LNCaP clone FGC (cell line): ENCODE results near the gene SCN4B.

Experiments
- DNase-seq: peaks from one replicate; pipeline ENCODE4 v3.0.0-alpha.2; 2011; ENCODE audit warnings: low read depth
- H3K4me3 ChIP-seq: 2 replicates; pipeline ENCODE4 v1.5.1; 2011; ENCODE audit warnings: mild to moderate bottlenecking, low read depth, low read length, control low read depth
- TF ChIP-seq, protein P1 (sequence below): IDR thresholded peaks from 2 replicates; pipeline ENCODE4 v1.5.1; 2012; ENCODE audit warnings: mild to moderate bottlenecking; ENCODE audit not compliant: control insufficient read depth, insufficient read depth; ENCODE audit errors: extremely low read depth

The SCN4B gene

DNA sequence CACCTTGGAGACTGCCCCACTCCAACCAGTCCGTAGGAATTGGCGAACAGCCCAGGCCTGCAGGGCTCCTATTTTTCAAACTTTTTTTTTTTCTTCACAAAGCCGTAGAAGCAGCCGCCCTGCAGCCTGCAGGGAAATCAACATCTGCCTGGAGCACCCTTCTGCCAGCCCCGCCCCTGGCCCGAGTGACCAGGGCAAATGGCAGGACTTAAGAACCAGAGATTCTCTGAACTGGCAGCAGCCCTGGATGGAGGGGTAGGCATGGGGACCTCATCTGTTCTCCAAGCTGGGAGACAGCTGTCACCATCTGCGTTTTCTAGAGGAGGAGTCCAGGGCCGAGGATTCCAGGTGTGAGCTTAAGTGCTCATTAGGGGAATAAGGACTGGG lies 18.3 kb upstream of the SCN4B start:
- TF ChIP-seq, protein P1, sequence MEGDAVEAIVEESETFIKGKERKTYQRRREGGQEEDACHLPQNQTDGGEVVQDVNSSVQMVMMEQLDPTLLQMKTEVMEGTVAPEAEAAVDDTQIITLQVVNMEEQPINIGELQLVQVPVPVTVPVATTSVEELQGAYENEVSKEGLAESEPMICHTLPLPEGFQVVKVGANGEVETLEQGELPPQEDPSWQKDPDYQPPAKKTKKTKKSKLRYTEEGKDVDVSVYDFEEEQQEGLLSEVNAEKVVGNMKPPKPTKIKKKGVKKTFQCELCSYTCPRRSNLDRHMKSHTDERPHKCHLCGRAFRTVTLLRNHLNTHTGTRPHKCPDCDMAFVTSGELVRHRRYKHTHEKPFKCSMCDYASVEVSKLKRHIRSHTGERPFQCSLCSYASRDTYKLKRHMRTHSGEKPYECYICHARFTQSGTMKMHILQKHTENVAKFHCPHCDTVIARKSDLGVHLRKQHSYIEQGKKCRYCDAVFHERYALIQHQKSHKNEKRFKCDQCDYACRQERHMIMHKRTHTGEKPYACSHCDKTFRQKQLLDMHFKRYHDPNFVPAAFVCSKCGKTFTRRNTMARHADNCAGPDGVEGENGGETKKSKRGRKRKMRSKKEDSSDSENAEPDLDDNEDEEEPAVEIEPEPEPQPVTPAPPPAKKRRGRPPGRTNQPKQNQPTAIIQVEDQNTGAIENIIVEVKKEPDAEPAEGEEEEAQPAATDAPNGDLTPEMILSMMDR: no peak
- no peak overlapping the region for H3K4me3 ChIP-seq
- no peak for DNase-seq

DNA sequence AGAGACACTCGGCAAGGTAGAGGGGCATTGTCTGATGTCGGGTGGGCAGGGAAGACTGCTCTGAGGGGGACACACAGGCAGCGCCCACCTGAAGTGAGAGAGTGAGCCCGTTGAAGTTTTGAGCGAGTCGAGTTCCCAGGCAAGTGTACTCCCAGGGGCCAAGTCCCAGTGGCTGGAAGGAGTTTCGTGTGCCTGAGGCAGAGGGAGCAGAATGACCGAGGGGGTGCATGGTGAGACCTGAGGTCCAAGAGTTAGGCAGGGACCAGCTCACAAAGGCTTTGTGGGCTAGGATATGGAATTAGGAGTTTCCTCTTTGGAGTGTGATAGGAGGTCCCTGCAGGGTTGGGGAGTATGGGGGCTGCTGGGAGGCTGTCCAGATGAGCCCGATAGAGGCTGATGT lies 17.6 kb upstream of the SCN4B start:
- H3K4me3 ChIP-seq: no peak overlapping the region
- DNase-seq: no peak
- TF ChIP-seq, protein P1: no peak

DNA sequence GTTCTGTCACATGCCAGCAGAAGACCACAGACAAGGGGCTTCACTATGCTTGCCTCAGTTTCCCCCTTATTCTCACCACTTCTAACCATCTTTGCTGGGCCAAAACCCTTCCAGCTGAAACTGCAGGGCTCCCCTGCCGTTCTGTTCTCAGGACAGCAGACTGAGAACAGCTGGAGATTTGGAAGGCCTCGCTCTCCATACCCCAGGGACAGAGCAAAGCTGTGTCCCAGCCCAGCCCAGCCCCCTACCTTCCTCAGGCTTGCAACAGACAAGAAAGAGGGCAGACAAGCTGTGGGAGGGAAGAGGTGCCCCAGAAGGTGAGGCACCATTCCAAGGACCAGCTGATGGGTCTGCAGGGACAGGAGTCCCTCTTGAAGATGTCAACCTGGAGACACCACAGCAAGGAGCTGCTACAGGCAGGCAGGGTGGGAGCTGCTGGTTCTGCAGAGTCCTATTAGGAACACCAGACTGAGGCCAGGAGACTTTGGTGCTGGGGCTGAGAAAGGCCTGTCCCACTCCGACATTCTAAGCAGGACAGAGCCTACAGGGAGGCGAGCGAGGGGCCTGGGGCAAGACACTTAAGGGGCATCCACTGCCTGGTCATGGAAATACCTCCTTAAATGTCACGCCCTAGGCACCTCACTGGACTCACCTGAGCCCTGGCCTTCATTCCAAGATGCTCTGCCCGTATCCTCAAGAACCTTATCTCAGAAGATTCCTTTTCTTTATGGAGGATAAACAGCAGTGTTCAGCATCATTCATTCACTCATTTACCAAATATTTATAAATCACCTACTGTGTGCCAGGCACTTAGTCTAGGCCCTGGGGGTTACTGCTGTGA lies 16.9 kb upstream of the SCN4B start:
- no peak overlapping the region for H3K4me3 ChIP-seq
- TF ChIP-seq, protein P1: no peak
- DNase-seq: no peak

DNA sequence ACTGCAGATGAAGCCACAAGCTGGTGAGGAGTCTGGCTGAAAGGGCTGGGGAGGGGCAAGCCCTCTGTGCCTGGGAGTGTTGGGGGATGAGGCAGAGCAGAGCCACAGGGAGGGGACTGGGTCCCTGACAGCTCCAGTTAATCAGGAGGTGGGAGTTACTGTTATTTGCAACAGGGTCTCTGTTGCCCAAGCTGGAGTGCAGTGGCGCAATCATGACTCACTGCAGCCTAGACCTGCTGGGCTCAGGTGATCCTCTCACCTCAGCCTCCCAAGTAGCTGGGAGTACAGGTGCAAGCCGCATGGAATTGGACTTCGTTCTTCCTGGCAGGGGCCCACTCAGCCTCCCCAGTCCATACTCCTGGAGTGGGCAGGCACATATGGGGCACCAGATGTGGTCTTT lies 16.1 kb upstream of the SCN4B start:
- no peak overlapping the region for H3K4me3 ChIP-seq
- TF ChIP-seq, protein P1: no peak
- DNase-seq: no peak

DNA sequence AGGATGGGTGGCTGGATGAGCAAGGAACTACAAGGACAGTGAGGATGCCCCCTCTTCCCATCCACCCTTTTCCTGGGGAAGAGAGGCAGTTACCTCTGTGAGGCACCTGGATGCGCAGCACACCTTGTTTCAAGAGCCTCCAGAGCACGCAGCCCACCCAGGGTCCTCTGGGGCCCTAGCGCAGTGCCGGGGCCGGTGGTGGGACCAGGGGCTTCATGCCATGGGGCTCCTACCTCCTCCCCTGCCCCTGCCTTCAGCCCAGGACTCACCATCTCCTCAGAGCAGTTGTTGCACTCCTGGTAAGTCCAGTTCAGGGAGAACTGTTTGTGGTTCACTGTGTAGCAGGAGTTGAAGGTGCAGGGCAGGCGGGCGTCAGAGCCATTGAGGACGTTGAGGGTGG lies 15.7 kb upstream of the SCN4B start:
- DNase-seq: no peak
- no peak overlapping the region for H3K4me3 ChIP-seq
- TF ChIP-seq, protein P1: no peak

DNA sequence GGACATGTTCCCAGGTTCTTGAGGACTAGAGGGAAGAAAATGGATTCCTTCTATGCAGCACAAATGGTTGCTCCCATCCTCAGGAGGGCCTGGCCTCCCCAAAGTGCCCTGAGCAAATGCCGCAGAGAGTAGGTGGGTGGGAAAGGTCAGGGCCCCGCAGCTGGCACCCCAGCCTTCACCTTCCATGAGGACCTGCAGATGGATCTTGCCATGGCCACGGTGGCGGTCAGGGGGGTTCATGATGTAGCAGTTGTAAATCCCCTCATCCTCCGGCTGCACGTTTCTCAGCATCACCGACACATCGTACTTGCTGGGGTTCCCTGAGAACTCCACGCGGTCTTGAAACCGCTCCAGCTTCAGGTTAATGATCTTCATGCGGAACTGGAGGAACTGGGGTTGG lies 15.3 kb upstream of the SCN4B start:
- TF ChIP-seq, protein P1: no peak
- H3K4me3 ChIP-seq: no peak overlapping the region
- DNase-seq: no peak

DNA sequence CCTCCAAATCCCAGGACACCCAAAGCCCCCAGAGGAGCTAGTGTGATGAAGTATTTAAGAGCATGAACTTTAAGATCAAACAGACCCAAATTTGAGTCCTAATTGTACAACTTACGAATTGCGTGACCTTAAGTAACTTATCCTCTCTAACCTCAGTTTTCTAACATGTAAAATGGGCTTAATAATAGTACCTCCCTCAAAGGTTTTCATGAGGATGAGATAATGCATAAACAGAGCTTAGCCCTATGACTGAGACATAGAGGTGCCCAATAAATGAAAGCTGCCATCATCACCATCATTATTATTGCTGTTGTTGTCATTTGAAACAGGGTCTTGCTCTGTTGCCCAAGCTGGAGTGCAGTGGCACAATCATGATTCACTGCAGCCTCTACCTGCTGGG lies 14.6 kb upstream of the SCN4B start:
- TF ChIP-seq, protein P1: no peak
- no peak for DNase-seq
- no peak overlapping the region for H3K4me3 ChIP-seq
